ENCODE measurements around the gene UQCC5.

UQCC5 gene, protein sequence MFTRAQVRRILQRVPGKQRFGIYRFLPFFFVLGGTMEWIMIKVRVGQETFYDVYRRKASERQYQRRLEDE

DNA sequence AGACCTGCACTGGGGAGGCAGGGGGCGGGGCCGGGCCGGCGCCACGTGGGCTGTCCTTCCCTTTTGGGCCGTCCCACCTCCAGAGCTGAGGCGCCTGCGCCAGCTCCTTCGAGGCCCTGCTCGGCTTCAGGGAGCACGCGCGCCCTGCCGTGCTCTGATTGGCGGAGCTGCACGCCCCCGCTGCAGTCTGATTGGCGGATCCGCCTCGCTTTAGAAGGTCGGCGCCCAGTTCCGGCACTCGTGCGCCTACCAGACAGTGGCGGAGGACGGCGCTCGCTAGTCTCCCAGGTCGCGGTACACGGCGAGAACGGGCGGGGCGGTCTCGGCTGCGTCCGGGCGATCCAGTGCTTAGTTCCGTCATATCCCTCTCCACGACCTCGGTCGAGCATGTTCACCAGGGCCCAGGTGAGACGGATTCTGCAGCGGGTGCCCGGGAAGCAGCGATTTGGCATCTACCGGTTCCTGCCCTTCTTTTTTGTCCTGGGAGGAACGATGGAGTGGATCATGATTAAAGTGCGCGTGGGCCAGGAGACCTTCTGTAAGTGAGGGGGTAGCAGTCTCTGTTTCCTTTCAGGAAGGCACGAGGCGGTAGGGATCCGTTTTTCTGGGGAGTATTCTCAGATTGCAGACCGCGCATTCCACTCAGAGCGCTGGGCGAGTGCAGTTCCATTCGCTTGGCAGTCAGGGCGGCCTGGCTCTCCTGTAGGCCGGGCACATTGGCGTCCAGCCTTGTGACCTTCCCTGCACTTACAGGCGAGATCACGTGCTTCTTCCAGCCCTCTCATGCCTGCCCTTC is at the start of gene UQCC5:
Gene UQCC5, plus strand, starts transcription at position 237 of the 796 bp plus-strand sequence. Its CDS starts 151 bp downstream, at position 388.
- Mint-ChIP-seq H3K27me3 (no peaks in the 10 kb centered on the region), H3K4me1 (peaks cover 49% of the 10 kb centered on the region), H3K36me3 (ENCODE audit: insufficient read depth) (peaks cover 22% of the 10 kb centered on the region), H3K9me3 (no peaks in the 10 kb centered on the region), H3K27ac (ENCODE audit: low read depth) (peak within 1 kb of the TSS; percentile 98), H3K4me3 (peak within 1 kb of the TSS; percentile 98)
- ATAC-seq (replicated peaks; ENCODE audit: extremely low read depth, poor library complexity, severe bottlenecking) (peak; percentile 96), DNase-seq (ENCODE audit: low spot score in 2 of 2) (peak; percentile 92 to 96)

DNA sequence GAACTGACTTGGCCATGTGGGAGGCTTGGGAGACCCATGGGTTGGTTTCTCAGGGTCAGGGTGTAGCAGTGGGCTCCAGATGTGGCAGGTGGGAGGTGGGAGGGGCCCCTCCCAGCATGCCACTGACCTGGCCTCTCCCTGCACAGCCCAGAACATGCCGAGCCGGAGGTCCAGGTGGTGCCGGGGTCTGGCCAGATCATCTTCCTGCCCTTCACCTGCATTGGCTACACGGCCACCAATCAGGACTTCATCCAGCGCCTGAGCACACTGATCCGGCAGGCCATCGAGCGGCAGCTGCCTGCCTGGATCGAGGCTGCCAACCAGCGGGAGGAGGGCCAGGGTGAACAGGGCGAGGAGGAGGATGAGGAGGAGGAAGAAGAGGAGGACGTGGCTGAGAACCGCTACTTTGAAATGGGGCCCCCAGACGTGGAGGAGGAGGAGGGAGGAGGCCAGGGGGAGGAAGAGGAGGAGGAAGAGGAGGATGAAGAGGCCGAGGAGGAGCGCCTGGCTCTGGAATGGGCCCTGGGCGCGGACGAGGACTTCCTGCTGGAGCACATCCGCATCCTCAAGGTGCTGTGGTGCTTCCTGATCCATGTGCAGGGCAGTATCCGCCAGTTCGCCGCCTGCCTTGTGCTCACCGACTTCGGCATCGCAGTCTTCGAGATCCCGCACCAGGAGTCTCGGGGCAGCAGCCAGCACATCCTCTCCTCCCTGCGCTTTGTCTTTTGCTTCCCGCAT is 49.2 kb upstream of the UQCC5 start:
- ATAC-seq (replicated peaks; ENCODE audit: extremely low read depth, poor library complexity, severe bottlenecking) (no peak), DNase-seq (ENCODE audit: low spot score in 2 of 2) (no peak)
- Mint-ChIP-seq H3K27me3 (no peaks in the 10 kb centered on the region), H3K9me3 (no peaks in the 10 kb centered on the region), H3K27ac (ENCODE audit: low read depth) (no peak overlapping the region), H3K36me3 (ENCODE audit: insufficient read depth) (peaks cover 25% of the 10 kb centered on the region), H3K4me1 (no peaks in the 10 kb centered on the region), H3K4me3 (no peak overlapping the region)

DNA sequence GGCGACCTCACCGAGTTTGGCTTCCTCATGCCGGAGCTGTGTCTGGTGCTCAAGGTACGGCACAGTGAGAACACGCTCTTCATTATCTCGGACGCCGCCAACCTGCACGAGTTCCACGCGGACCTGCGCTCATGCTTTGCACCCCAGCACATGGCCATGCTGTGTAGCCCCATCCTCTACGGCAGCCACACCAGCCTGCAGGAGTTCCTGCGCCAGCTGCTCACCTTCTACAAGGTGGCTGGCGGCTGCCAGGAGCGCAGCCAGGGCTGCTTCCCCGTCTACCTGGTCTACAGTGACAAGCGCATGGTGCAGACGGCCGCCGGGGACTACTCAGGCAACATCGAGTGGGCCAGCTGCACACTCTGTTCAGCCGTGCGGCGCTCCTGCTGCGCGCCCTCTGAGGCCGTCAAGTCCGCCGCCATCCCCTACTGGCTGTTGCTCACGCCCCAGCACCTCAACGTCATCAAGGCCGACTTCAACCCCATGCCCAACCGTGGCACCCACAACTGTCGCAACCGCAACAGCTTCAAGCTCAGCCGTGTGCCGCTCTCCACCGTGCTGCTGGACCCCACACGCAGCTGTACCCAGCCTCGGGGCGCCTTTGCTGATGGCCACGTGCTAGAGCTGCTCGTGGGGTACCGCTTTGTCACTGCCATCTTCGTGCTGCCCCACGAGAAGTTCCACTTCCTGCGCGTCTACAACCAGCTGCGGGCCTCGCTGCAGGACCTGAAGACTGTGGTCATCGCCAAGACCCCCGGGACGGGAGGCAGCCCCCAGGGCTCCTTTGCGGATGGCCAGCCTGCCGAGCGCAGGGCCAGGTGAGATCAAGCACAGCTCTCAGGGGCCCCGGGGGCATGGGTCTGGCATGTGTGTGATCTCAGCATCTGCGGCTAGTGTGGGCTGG is 48.4 kb upstream of the UQCC5 start:
- no peak overlapping the region for H3K27ac Mint-ChIP-seq (ENCODE audit: low read depth)
- DNase-seq (ENCODE audit: low spot score in 2 of 2) (no peak), ATAC-seq (replicated peaks; ENCODE audit: extremely low read depth, poor library complexity, severe bottlenecking) (no peak)
- H3K36me3 Mint-ChIP-seq (ENCODE audit: insufficient read depth) = peaks cover 31% of the 10 kb centered on the region
- peaks cover 5% of the 10 kb centered on the region for H3K4me1 Mint-ChIP-seq
- no peak overlapping the region for H3K4me3 Mint-ChIP-seq
- no peaks in the 10 kb centered on the region for H3K9me3 Mint-ChIP-seq
- H3K27me3 Mint-ChIP-seq = no peaks in the 10 kb centered on the region

DNA sequence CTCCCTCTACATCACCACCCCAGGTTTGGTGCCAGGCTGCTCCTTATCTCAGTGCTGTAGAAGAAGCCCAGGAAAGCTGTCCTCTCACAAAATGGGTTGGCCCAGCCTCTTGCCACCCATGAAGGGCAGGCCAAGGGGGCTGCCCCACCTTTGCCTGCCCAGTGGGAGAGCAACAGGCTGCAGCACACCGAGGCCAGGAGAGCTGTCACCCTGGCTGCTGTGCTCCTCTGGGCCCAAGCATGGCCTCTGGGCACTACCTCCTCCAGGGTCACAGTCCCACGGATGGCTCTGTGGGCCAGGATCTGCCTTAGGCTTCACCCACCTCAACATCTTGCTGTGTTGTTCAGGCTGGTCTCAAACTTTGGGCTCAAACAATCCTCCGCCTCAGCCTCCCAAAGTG is 47.7 kb upstream of the UQCC5 start:
- Mint-ChIP-seq H3K4me3 (no peak overlapping the region), H3K27ac (ENCODE audit: low read depth) (no peak overlapping the region), H3K9me3 (no peaks in the 10 kb centered on the region), H3K27me3 (no peaks in the 10 kb centered on the region), H3K4me1 (peaks cover 5% of the 10 kb centered on the region), H3K36me3 (ENCODE audit: insufficient read depth) (peaks cover 30% of the 10 kb centered on the region)
- ATAC-seq (replicated peaks; ENCODE audit: extremely low read depth, poor library complexity, severe bottlenecking) = no peak
- no peak for DNase-seq (ENCODE audit: low spot score in 2 of 2)

DNA sequence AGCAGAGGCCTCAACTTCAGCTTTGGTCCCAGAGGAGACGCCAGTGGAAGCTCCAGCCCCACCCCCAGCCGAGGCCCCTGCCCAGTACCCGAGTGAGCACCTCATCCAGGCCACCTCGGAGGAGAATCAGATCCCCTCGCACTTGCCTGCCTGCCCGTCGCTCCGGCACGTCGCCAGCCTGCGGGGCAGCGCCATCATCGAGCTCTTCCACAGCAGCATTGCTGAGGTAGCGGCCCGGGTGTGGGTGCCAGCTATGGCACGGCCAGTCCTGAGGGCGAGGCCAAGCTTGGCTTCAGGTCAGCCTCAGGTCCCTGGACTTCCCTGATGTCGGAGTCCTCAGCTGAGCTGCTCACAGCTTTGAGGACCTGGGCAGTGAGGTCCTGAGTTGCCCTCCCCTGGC is 47.0 kb upstream of the UQCC5 start:
- Mint-ChIP-seq H3K27ac (ENCODE audit: low read depth) (no peak overlapping the region), H3K36me3 (ENCODE audit: insufficient read depth) (peaks cover 30% of the 10 kb centered on the region), H3K27me3 (no peaks in the 10 kb centered on the region), H3K4me1 (peaks cover 9% of the 10 kb centered on the region), H3K9me3 (no peaks in the 10 kb centered on the region), H3K4me3 (no peak overlapping the region)
- no peak for DNase-seq (ENCODE audit: low spot score in 2 of 2)
- ATAC-seq (replicated peaks; ENCODE audit: extremely low read depth, poor library complexity, severe bottlenecking) = no peak

DNA sequence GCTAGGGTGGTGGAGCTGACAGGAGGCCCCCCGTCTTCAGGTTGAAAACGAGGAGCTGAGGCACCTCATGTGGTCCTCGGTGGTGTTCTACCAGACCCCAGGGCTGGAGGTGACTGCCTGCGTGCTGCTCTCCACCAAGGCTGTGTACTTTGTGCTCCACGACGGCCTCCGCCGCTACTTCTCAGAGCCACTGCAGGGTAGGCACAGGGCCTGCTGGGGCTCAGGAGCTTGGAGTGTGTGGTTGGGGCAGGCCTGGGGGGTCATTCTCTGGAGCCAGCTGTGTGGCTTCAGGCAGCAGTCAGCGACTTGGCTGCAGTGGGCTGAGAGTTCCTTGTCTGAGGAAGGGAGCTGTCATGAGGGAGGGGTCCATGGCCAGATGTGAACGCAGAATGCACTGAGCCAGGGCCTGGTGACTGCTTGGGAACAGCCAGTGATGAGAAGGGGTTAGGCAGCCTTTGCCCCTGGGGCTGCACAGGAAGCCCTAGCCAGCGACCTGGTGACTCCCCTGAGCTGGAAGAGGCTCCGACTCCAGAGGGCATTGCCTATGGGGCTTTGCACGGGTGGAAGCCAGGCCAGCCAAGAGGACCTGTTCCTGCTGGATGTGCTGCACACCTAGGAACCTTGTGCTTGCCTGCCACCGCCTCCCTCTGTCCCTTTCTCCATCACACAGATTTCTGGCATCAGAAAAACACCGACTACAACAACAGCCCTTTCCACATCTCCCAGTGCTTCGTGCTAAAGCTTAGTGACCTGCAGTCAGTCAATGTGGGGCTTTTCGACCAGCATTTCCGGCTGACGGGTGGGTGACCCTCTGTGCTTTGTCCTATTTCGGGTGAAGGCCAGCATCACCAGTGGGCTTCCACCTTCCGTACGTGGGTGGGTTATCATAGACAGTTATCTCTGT is 46.1 kb upstream of the UQCC5 start:
- Mint-ChIP-seq H3K27ac (ENCODE audit: low read depth) (no peak overlapping the region), H3K9me3 (no peaks in the 10 kb centered on the region), H3K36me3 (ENCODE audit: insufficient read depth) (peaks cover 28% of the 10 kb centered on the region), H3K27me3 (no peaks in the 10 kb centered on the region), H3K4me1 (peaks cover 10% of the 10 kb centered on the region), H3K4me3 (no peak overlapping the region)
- ATAC-seq (replicated peaks; ENCODE audit: extremely low read depth, poor library complexity, severe bottlenecking) (no peak), DNase-seq (ENCODE audit: low spot score in 2 of 2) (no peak)

DNA sequence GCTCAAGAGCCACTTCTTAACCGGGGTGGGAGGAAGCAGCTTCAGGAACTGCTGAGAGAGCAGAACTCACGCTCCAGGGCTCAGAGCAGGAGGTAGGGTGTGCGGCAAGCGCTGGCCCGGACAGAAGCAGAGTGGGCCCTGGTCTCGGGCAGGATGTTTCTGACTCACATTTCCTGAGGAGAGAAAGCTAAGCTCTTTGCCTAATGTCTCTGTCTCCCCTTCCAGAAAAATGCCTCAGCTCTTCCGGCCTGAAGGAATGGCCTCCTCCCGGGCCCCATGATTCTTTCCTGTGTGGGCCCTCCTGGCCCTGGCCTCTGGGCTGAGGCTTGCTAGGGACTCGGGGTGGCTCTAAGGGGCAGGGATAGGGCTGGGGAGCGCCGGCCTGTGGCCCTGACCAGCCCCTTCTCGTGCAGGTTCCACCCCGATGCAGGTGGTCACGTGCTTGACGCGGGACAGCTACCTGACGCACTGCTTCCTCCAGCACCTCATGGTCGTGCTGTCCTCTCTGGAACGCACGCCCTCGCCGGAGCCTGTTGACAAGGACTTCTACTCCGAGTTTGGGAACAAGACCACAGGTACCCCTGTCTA is 45.4 kb upstream of the UQCC5 start:
- DNase-seq (ENCODE audit: low spot score in 2 of 2) (no peak), ATAC-seq (replicated peaks; ENCODE audit: extremely low read depth, poor library complexity, severe bottlenecking) (no peak)
- Mint-ChIP-seq H3K27ac (ENCODE audit: low read depth) (no peak overlapping the region), H3K4me1 (peaks cover 10% of the 10 kb centered on the region), H3K36me3 (ENCODE audit: insufficient read depth) (peaks cover 22% of the 10 kb centered on the region), H3K9me3 (no peaks in the 10 kb centered on the region), H3K27me3 (no peaks in the 10 kb centered on the region), H3K4me3 (no peak overlapping the region)

DNA sequence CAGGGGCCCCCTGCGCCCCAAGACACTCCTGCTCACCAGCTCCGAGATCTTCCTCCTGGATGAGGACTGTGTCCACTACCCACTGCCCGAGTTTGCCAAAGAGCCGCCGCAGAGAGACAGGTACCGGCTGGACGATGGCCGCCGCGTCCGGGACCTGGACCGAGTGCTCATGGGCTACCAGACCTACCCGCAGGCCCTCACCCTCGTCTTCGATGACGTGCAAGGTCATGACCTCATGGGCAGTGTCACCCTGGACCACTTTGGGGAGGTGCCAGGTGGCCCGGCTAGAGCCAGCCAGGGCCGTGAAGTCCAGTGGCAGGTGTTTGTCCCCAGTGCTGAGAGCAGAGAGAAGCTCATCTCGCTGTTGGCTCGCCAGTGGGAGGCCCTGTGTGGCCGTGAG is 44.3 kb upstream of the UQCC5 start:
- Mint-ChIP-seq H3K27me3 (no peaks in the 10 kb centered on the region), H3K9me3 (no peaks in the 10 kb centered on the region), H3K27ac (ENCODE audit: low read depth) (no peak overlapping the region), H3K36me3 (ENCODE audit: insufficient read depth) (peaks cover 19% of the 10 kb centered on the region), H3K4me3 (no peak overlapping the region), H3K4me1 (peaks cover 10% of the 10 kb centered on the region)
- DNase-seq (ENCODE audit: low spot score in 2 of 2) = no peak
- ATAC-seq (replicated peaks; ENCODE audit: extremely low read depth, poor library complexity, severe bottlenecking) = no peak

DNA sequence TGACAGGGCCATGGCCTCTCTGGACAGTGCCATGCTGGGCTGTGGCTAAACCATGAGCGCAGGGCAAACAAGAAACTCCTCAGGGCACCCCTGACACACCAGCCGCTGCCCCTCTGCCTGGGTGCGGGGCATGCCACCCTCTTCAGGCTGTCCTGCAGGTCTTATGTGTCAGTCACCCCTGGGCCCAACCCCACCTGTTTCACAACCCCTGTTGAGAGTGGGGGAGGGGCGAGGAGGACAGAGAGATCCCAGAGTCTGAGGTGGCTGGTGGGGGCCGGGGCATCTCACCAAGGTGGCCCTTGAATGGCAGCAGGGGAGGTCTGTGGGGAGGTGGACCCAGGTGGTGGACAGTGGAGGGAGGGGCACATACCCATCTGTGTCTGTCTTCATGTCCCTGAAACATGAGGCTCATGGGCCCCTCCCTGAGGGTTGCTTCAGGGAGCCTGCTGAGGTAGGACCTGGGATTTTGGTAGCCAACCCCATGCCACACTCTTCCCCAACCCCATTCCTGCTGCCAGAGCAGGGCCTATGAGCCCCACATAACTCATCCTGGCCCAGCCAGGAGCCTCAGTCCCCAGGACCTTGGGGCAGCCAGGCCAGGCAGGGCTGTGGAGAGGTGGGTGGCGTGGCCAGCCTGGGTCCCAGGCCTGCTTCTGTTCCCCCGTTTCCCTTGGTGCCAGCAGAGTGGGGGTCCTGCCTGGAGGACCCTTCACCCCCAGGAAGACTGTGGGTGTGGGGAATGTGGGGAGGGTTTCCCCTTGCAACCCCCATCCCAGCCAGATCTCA is 43.0 kb upstream of the UQCC5 start:
- DNase-seq (ENCODE audit: low spot score in 2 of 2) (no peak), ATAC-seq (replicated peaks; ENCODE audit: extremely low read depth, poor library complexity, severe bottlenecking) (no peak)
- H3K36me3 Mint-ChIP-seq (ENCODE audit: insufficient read depth) = peaks cover 16% of the 10 kb centered on the region
- peaks cover 10% of the 10 kb centered on the region for H3K4me1 Mint-ChIP-seq
- H3K27me3 Mint-ChIP-seq = no peaks in the 10 kb centered on the region
- H3K4me3 Mint-ChIP-seq = no peak overlapping the region
- no peaks in the 10 kb centered on the region for H3K9me3 Mint-ChIP-seq
- no peak overlapping the region for H3K27ac Mint-ChIP-seq (ENCODE audit: low read depth)

DNA sequence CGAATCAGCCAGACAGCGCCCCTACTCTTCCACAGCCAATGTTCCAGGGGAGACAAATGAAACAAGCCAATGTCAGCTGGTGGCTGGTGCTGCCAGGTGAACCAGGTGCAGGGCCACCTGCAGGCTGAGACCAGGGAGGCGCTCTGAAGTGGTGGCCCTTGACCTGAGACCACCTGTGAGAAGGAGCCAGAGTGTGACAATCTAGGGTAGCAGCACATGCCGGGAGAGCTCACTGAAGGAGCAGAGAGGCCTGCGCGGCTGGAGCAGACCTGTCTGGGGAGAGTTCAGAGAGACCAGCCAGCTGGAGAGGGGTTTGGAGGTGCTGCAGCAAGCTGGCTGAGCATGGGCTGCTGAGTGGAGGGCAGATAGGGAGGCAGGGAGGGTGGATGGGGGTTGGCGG is 42.0 kb upstream of the UQCC5 start:
- H3K4me3 Mint-ChIP-seq = no peak overlapping the region
- no peaks in the 10 kb centered on the region for H3K9me3 Mint-ChIP-seq
- peak overlapping the region; percentile 56 for H3K27ac Mint-ChIP-seq (ENCODE audit: low read depth)
- no peaks in the 10 kb centered on the region for H3K27me3 Mint-ChIP-seq
- DNase-seq (ENCODE audit: low spot score in 2 of 2) = no peak
- peaks cover 12% of the 10 kb centered on the region for H3K36me3 Mint-ChIP-seq (ENCODE audit: insufficient read depth)
- peaks cover 10% of the 10 kb centered on the region for H3K4me1 Mint-ChIP-seq
- no peak for ATAC-seq (replicated peaks; ENCODE audit: extremely low read depth, poor library complexity, severe bottlenecking)

All from central memory CD8-positive, alpha-beta T cell (primary cell).